GM12872 (cell line): ENCODE measurements around the gene GRID2IP.

Experiments used
- TF ChIP-seq, protein P1 (sequence below): IDR thresholded peaks from 3 replicates; pipeline ENCODE4 v1.5.1; 2011; ENCODE audit warnings: low read depth, mild to moderate bottlenecking, low read length, moderate library complexity; ENCODE audit not compliant: insufficient read depth

The GRID2IP gene

DNA sequence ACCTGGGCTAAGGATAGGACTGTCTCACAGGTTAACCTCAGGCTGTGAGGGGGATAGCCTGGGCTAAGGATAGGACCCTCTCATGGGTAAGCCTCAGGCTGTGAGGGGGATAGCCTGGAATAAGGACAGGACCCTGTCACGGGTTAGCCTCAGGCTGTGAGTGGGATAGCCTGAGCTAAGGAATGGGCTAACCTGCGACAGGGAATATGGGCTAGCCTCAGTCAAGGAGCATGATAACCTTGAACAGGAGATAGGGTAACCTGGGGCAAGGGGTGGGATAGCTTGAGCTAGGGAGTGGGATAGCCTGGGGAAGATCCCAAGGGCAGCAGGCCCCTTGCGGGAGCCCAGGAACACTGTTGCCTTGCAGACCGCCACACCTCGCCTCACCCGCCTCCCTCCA, 42.7 kb downstream of the GRID2IP start:
- TF ChIP-seq, protein P1, sequence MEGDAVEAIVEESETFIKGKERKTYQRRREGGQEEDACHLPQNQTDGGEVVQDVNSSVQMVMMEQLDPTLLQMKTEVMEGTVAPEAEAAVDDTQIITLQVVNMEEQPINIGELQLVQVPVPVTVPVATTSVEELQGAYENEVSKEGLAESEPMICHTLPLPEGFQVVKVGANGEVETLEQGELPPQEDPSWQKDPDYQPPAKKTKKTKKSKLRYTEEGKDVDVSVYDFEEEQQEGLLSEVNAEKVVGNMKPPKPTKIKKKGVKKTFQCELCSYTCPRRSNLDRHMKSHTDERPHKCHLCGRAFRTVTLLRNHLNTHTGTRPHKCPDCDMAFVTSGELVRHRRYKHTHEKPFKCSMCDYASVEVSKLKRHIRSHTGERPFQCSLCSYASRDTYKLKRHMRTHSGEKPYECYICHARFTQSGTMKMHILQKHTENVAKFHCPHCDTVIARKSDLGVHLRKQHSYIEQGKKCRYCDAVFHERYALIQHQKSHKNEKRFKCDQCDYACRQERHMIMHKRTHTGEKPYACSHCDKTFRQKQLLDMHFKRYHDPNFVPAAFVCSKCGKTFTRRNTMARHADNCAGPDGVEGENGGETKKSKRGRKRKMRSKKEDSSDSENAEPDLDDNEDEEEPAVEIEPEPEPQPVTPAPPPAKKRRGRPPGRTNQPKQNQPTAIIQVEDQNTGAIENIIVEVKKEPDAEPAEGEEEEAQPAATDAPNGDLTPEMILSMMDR: no peak

DNA sequence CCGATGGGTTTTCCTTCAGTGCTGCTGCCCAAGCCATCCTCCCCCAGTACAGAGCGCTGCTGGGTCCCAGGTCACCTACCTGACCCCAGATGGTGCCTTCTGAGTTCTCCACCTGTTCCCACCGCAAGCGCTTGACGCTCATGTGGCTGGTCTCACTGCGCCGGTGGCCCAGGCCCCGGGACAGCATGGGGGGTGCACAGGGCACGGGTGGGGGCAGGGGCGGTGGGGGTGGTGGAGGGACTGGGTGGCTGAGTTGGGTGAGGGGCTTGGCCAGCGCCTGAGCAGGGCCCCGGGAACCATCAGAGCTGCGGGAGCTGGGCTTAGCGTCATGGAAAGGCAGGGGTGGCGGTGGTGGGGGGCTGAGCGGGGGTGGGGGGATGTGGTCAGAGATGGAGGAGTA, 43.4 kb downstream of the GRID2IP start:
- TF ChIP-seq, protein P1: no peak

DNA sequence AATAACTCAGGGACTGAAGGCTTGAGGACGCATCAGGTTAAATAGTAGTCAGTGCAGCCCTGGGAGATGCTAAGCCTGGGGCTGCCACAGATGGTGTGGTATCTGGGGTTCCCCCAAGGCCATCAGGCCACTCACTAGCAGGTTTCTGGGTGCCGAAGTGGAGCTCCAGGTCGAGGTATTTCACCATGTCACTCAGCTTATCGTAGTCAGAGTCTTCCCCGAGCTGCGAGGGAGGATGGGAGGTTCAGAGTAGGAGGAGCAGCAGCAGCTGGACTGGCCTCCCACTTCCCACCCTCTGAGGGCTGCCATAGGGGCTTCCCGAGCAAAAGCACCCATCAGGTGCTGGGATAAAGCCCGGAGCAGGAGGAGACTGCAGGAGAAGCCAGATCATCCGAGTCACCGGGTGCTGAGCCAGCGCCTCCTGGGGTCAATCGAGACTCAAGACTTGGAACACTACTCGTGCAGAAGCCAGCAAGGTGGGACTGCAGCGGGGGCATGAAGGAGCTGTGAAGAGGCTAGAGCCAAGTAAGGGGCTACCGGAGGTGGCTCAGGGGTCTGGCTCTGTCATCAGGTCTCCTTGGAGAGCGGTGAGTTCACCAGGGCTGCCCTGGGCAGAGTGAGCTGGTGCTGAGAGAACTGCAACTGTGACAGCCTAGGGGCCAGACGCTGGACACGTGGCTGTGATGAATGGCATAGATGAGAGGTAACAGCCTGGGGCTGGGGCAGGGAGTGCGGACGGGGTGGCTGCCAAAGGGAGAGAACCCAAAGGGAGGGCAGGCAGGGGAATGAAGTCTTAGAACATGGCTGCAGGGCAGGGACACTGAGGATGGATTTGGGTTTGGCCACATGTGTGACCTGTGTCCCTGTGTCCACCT, 45.3 kb downstream of the GRID2IP start:
- TF ChIP-seq, protein P1: no peak

DNA sequence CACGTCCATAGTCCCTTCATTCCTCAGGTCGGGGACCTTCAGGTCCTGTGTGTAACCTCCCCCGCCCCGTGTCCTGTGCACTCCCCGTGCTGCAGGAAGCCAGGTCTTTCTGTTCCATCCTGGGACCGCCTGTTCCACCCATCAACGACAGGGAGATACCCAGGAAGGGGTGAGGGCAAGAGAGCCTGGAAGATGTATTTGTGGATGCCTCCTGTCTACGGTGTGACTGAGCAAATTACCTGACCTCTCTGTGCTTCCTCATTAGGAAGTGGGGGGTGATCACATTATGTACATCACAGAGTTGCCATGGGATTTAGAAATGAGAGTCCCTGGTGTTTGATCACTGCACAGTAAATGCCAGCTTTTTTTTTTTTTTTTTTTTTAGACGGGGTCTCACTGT, 46.3 kb downstream of the GRID2IP start:
- TF ChIP-seq, protein P1: no peak

DNA sequence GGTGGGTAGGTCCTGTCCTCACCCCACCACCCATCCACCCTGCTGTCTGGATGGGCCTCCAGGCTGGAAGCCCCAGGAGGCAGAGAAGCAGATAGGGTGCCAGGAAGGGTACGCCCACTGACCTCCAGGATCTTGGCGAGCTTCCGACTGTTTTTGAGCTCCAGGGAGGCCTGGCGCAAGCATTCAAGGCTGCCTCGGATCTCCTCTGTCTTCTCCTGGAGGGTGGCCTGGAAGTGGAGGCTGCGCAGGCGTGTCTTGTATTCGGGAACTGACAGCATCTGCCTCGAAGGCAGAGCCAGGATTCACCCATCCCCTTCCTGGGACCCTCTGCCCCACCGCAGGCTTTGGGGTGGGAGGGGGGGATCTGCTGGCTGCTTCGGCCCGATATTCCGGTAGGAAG, 48.4 kb downstream of the GRID2IP start:
- TF ChIP-seq, protein P1: no peak

DNA sequence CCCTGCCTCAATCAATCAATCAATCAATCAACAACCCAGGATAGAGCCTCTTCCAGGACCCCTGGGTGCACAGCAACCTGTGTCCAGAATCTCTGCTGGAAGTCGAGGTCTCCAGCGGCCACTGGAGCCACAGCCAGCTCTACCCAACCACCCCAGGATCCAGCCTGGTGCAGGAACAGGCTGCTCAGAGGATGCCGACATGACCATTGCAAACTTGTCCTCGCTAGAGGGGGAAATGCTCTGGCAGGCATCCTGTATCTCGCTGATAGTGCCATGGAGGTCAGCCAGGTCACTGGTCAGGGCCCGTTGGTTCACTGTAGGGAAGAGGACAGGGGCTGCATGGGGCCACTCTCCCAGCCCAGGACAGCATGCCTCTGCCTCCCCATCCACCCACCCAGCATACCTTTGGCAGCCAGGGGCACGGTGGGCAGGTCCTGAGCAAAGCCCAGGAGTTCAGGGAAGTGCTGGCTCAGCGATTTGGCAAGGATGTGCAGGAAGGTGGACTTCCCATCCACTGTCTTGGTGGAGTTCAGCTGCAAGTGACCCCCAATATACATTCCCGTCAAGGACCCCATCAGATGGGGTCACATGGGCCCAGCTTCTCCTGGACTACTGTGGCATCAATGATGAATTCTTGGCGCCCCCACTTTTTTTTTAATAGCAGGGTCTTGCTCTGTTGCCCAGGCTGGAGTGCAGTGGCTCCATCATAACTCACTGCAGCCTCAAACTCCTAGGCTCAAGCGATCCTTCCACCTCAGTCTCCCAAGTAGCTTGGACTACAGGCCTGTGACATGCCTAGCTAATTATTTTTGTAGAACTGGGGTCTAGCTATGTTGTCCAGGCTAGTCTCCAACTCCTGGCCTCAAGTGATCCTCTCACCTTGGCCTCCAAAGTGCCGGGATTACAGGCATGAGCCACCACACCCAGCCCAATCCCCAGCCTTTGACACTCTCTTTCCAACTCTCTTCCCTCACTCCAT, 49.4 kb downstream of the GRID2IP start:
- TF ChIP-seq, protein P1: no peak

DNA sequence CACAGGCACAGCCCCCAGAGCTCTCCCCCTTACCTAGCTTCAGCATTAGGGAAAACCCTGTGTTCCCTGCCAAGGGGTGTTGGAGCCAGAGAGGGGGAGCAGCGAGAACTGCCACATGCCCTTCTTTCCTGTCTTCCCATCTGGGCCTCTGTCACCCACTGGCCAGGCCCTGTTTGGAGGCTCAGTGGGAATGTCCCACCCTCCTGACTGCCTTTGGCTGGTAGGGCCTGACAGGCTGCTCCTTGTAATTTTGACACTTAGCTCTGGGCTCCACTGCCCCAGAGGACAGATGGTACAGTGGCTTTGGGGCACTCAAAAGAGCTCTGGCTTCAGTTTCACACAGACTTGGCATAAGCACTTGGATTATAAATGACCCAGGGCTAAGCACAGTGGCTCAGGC, 50.6 kb downstream of the GRID2IP start:
- TF ChIP-seq, protein P1: no peak
